Lung (tissue), 12 donors: ENCODE results near the gene MLXIPL. TPM values are rescaled to one million over a fixed set of nuclear protein-coding genes. Genes with fewer than 3 reads are reported as not detected.
A peak's percentile ranks its signal among the peaks of the same experiment; 100 is the strongest.
"Not testable (repeated sequence)": the region's sequence is repeated elsewhere in the genome, so short reads cannot be mapped to it uniquely, and the experiment has no call there.

ENCODE experiments used
- ATAC-seq: fragments of 200-7000 bp; cut with Tn5 transposase; one replicate; pipeline ENCODE4 v1.9.1; 2020; ENCODE audit warnings: moderate number of reproducible peaks; ENCODE audit not compliant: insufficient read depth, low FRiP score
- DNase-seq, 3 donors: peaks; one replicate each; pipeline ENCODE4 v3.0.0-alpha.2; 2013 to 2017
- H3K27ac ChIP-seq, 2 donors: one replicate each; pipeline ENCODE4 v1.5.1; 2013; ENCODE audit warnings: mild to moderate bottlenecking in 2 of 2, moderate library complexity in 2 of 2, control low read depth in 1 of 2, inconsistent platforms in 1 of 2, low read depth in 1 of 2, low read length in 1 of 2
- H3K27me3 ChIP-seq, 3 donors: one replicate each; pipeline ENCODE4 v1.5.1; 2013; ENCODE audit warnings: low read length in 2 of 3; ENCODE audit not compliant: control insufficient read depth in 3 of 3, insufficient read depth in 3 of 3
- H3K36me3 ChIP-seq, 4 donors: one replicate each; pipeline ENCODE4 v1.5.1; 2013; ENCODE audit warnings: low read length in 4 of 4, mild to moderate bottlenecking in 1 of 4, moderate library complexity in 1 of 4; ENCODE audit not compliant: control insufficient read depth in 4 of 4, insufficient read depth in 4 of 4
- H3K4me1 ChIP-seq, 5 donors: one replicate each; pipeline ENCODE4 v1.5.1; 2013; ENCODE audit warnings: low read length in 5 of 5, mild to moderate bottlenecking in 2 of 5, moderate library complexity in 1 of 5; ENCODE audit not compliant: control insufficient read depth in 5 of 5, insufficient read depth in 5 of 5
- H3K4me3 ChIP-seq: one replicate; pipeline ENCODE4 v1.5.1; 2013; ENCODE audit warnings: mild to moderate bottlenecking, control low read depth, moderate library complexity
- H3K9ac ChIP-seq, 2 donors: one replicate each; pipeline ENCODE4 v1.5.1; 2013; ENCODE audit warnings: low read length in 2 of 2, control low read depth in 1 of 2; ENCODE audit not compliant: insufficient read depth in 1 of 2
- H3K9me3 ChIP-seq, 4 donors: one replicate each; pipeline ENCODE4 v1.5.1; 2013; ENCODE audit warnings: low read length in 3 of 4, mild to moderate bottlenecking in 1 of 4, moderate library complexity in 1 of 4; ENCODE audit not compliant: control insufficient read depth in 4 of 4, insufficient read depth in 3 of 4
- CTCF ChIP-seq: IDR thresholded peaks from 2 replicates; pipeline ENCODE4 v1.5.1; 2012; ENCODE audit warnings: mild to moderate bottlenecking; ENCODE audit errors: control extremely low read depth, extremely low read depth
- WGBS, 2 donors: extraction: QIAGEN DNeasy Blood & Tissue Kit; methylation state at CpG; one replicate each; pipeline ENCODE4 v1.1.7; 2013; 5-methylcytosine and 5-hydroxymethylcytosine counted together
- polyA plus RNA-seq, 2 donors: library from polyadenylated mRNA; stranded (reverse); fragments of 200-250 nt; gene quantifications; one replicate each; pipeline ENCODE4 v1.2.1, GENCODE V29; 2013
- total RNA-seq, 2 donors: library from RNA; depleted of rRNA in 1 of 2; stranded (reverse); fragments of >200 nt in 1 of 2; gene quantifications; one replicate each; pipeline ENCODE4 v1.2.1, GENCODE V29; 2014 to 2021
- donor health status: control.
- donor health status: control.
- donor health status: Bipolar disorder and iron deficiency.
- donor health status: healthy.
- donor health status: DM: yes; HTN: yes; CAD: no.

The MLXIPL gene
- total and polyA plus RNA-seq, 4 donors: 1.3 to 16.1 (median 6.7) TPM

- Histone ChIP-seq H3K27ac (no peak overlapping the region), H3K27me3 (no peaks in the 10 kb centered on the region), H3K4me1 (peaks cover 0 to 2% (median 0%) of the 10 kb centered on the region in 5 donors), H3K4me3 (no peak overlapping the region), H3K9me3 (no peaks in the 10 kb centered on the region), H3K36me3 (no peaks in the 10 kb centered on the region), H3K9ac (no peak overlapping the region)
- 89 to 91% methylated on average over 6 of the region's 6 CpGs for WGBS, 2 donors
- ATAC-seq: no peak
- DNase-seq: no peak
- no peak for TF ChIP-seq CTCF
Measured at GRCh38 chr7:73582664-73583202, 41.6 kb downstream of the MLXIPL start.

GRCh38 chr7:73581006-73581405, 43.3 kb downstream of the MLXIPL start:
- H3K4me3 ChIP-seq, H3K27ac ChIP-seq, H3K9ac ChIP-seq, ATAC-seq, H3K36me3 ChIP-seq, DNase-seq, H3K27me3 ChIP-seq, H3K9me3 ChIP-seq, H3K4me1 ChIP-seq: not testable (repeated sequence)
- WGBS, 2 donors: 70 to 76% methylated on average over 8 to 9 of the region's 9 CpGs

GRCh38 chr7:73578342-73579128, 45.8 kb downstream of the MLXIPL start, which contains the start of gene TBL2:
Gene TBL2 (minus strand): TSS chr7:73578579. CDS start chr7:73578549, 30 bp downstream.
- WGBS, 2 donors: 0% methylated on average over 57 to 75 of the region's 75 CpGs
- Histone ChIP-seq H3K9me3 (no peaks in the 10 kb centered on the region), H3K4me1 (peaks cover 0 to 9% (median 3%) of the 10 kb centered on the region in 5 donors), H3K4me3 (peak within 1 kb of the TSS; percentile 80), H3K27me3 (no peaks in the 10 kb centered on the region), H3K36me3 (peaks cover 10 to 18% (median 11%) of the 10 kb centered on the region in 4 donors), H3K9ac (peak within 1 kb of the TSS; percentile 57 to 91), H3K27ac (peak within 1 kb of the TSS; percentile 90 to 93)
- TF ChIP-seq CTCF: no peak
- ATAC-seq (peak; percentile 98), DNase-seq (peak; percentile 99)

GRCh38 chr7:73577627-73578341, 46.5 kb downstream of the MLXIPL start:
- Histone ChIP-seq H3K27ac (peak overlapping the region; percentile 90 to 93), H3K9me3 (no peaks in the 10 kb centered on the region), H3K36me3 (peaks cover 17 to 24% (median 18%) of the 10 kb centered on the region in 4 donors), H3K4me1 (peaks cover 0 to 9% (median 3%) of the 10 kb centered on the region in 5 donors), H3K27me3 (no peaks in the 10 kb centered on the region), H3K4me3 (peak overlapping the region; percentile 80), H3K9ac (peak overlapping the region; percentile 57 to 91)
- TF ChIP-seq CTCF: no peak
- DNase-seq: peak in 2 of 3 donors; percentile 18 to 20
- peak; percentile 2 for ATAC-seq
- 12 to 17% methylated on average over 30 to 32 of the region's 32 CpGs for WGBS, 2 donors
